ENCODE results near the gene RPGRIP1.

RPGRIP1 gene

GRCh38 chr14:21279783-21280182, at the start of gene RPGRIP1:
Gene RPGRIP1 (plus strand): TSS chr14:21280083. CDS start chr14:21287977, 7,894 bp downstream.
- CTCF ChIA-PET = interaction anchor here (0.6 kb wide), 1 partner anchor 32 kb away, joined by 4 read pairs; no protein-coding TSS in a partner anchor
- no peak for TF ChIP-seq FOXA1 (IDR thresholded peaks at IDR 0.05)
- TF ChIP-seq NFRKB (IDR thresholded peaks at IDR 0.05) = no peak
- TF ChIP-seq L3MBTL2 (conservative IDR thresholded peaks at IDR 0.05) = no peak
- no peak for TF ChIP-seq SUZ12 (IDR thresholded peaks at IDR 0.05)
- no peak for TF ChIP-seq LEF1 (IDR thresholded peaks at IDR 0.05; ENCODE audit: borderline replicate concordance)
- POLR2A ChIA-PET = interaction anchor here (1.0 to 2.6 kb wide), 2 partner anchors 9 to 29 kb away, joined by 3 to 8 read pairs; no protein-coding TSS in a partner anchor
- DNase-seq (ENCODE audit: extremely low spot score) = no peak

- DNase-seq (ENCODE audit: extremely low spot score) = no peak
- POLR2A ChIA-PET = interaction anchor here (1.0 kb wide), 1 partner anchor 153 kb away, joined by 3 read pairs; no protein-coding TSS in a partner anchor
- CTCF ChIA-PET = interaction anchor here (0.5 to 0.6 kb wide), 2 partner anchors 16 to 164 kb away, joined by 3 to 4 read pairs; no protein-coding TSS in a partner anchor
- TF ChIP-seq CTBP1 (IDR thresholded peaks at IDR 0.05; ENCODE audit: borderline replicate concordance) (no peak), FOXK2 (IDR thresholded peaks at IDR 0.05) (no peak), HDGF (IDR thresholded peaks at IDR 0.05; ENCODE audit: borderline replicate concordance) (no peak), SP1 (IDR thresholded peaks at IDR 0.05) (no peak), FOXM1 (IDR thresholded peaks at IDR 0.05; ENCODE audit: borderline replicate concordance) (no peak), NFRKB (IDR thresholded peaks at IDR 0.05) (no peak), LEF1 (IDR thresholded peaks at IDR 0.05; ENCODE audit: borderline replicate concordance) (no peak), BHLHE40 (IDR thresholded peaks at IDR 0.05; ENCODE audit: borderline replicate concordance) (no peak), TARDBP (IDR thresholded peaks at IDR 0.05) (no peak), ZNF384 (IDR thresholded peaks at IDR 0.05) (no peak), ARNT (IDR thresholded peaks at IDR 0.05) (no peak), L3MBTL2 (conservative IDR thresholded peaks at IDR 0.05) (no peak), FOXA1 (IDR thresholded peaks at IDR 0.05) (no peak), SUZ12 (IDR thresholded peaks at IDR 0.05) (no peak), ELF4 (IDR thresholded peaks at IDR 0.05) (no peak)
- TF ChIP-seq, protein P1, sequence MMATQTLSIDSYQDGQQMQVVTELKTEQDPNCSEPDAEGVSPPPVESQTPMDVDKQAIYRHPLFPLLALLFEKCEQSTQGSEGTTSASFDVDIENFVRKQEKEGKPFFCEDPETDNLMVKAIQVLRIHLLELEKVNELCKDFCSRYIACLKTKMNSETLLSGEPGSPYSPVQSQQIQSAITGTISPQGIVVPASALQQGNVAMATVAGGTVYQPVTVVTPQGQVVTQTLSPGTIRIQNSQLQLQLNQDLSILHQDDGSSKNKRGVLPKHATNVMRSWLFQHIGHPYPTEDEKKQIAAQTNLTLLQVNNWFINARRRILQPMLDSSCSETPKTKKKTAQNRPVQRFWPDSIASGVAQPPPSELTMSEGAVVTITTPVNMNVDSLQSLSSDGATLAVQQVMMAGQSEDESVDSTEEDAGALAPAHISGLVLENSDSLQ (IDR thresholded peaks at IDR 0.05) = no peak
These were observed 48.7 kb upstream of the RPGRIP1 start for GRCh38 chr14:21231020-21231652.

DNA sequence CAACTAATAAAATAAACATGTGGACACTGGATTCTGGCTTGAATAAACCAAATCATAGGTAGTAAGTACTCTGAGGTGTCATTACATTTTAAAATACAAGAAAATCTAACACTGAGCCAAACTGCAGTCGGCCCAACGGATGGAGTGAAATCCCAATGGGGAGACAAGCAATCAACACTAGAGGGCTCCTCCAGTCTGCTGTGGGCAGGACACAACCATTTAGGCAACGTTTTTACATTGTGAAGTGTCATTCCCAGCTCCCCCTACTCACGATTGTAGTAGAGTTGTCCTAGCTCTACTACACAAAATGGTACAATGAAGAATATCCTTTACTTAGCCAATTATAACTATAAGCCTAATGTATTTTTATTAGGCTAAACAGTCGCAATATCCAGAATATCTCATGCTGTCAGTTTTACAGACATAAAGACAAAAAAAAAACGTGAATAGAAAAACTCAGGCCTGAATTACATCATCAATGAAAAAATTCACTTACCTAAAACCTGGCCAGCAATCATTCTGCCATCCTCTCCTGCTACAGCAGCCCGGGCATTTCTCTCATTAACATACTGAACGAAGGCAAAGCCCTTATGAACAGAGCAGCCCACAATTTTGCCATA, 46.3 kb upstream of the RPGRIP1 start:
- CTCF ChIA-PET = interaction anchor here (1.2 kb wide), 1 partner anchor 31 kb away, joined by 3 read pairs; no protein-coding TSS in a partner anchor
- no peak for TF ChIP-seq BHLHE40 (IDR thresholded peaks at IDR 0.05; ENCODE audit: borderline replicate concordance)
- no peak for TF ChIP-seq FOXK2 (IDR thresholded peaks at IDR 0.05)
- no peak for TF ChIP-seq ELF4 (IDR thresholded peaks at IDR 0.05)
- no peak for TF ChIP-seq SUZ12 (IDR thresholded peaks at IDR 0.05)
- no peak for TF ChIP-seq TARDBP (IDR thresholded peaks at IDR 0.05)
- TF ChIP-seq CTBP1 (IDR thresholded peaks at IDR 0.05; ENCODE audit: borderline replicate concordance) = no peak
- no peak for TF ChIP-seq L3MBTL2 (conservative IDR thresholded peaks at IDR 0.05)
- no peak for TF ChIP-seq ARNT (IDR thresholded peaks at IDR 0.05)
- TF ChIP-seq ZNF384 (IDR thresholded peaks at IDR 0.05) = no peak
- no peak for TF ChIP-seq FOXA1 (IDR thresholded peaks at IDR 0.05)
- TF ChIP-seq HDGF (IDR thresholded peaks at IDR 0.05; ENCODE audit: borderline replicate concordance) = no peak
- no peak for TF ChIP-seq LEF1 (IDR thresholded peaks at IDR 0.05; ENCODE audit: borderline replicate concordance)
- no peak for TF ChIP-seq NFRKB (IDR thresholded peaks at IDR 0.05)
- TF ChIP-seq FOXM1 (IDR thresholded peaks at IDR 0.05; ENCODE audit: borderline replicate concordance) = no peak
- POLR2A ChIA-PET = no interaction called here
- DNase-seq (ENCODE audit: extremely low spot score) = peak; percentile 19

DNA sequence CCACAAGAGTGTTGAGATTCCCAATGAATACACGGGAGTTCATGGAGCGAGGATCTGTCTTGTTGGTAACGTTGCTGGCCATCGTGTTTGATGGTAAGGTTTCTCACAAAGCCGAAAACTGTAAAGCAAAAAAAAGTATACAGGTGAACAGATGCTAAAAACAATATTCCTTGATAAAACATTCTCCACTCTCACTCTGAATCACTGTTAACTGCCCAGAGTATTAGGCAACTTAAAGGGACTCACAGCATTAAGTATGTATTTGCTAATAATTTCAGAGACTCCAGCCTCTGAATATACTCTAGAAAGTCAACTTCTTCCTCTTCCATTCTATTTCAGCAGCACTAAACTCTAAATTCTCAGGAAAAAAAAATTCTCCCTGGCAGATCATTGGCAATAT, 45.8 kb upstream of the RPGRIP1 start:
- POLR2A ChIA-PET = no interaction called here
- CTCF ChIA-PET = interaction anchor here (1.2 kb wide), 1 partner anchor 31 kb away, joined by 3 read pairs; no protein-coding TSS in a partner anchor
- no peak for DNase-seq (ENCODE audit: extremely low spot score)
- TF ChIP-seq ELF4 (IDR thresholded peaks at IDR 0.05) (no peak), SP1 (IDR thresholded peaks at IDR 0.05) (no peak), BHLHE40 (IDR thresholded peaks at IDR 0.05; ENCODE audit: borderline replicate concordance) (no peak), LEF1 (IDR thresholded peaks at IDR 0.05; ENCODE audit: borderline replicate concordance) (no peak), FOXM1 (IDR thresholded peaks at IDR 0.05; ENCODE audit: borderline replicate concordance) (no peak), FOXK2 (IDR thresholded peaks at IDR 0.05) (no peak), SUZ12 (IDR thresholded peaks at IDR 0.05) (no peak), TARDBP (IDR thresholded peaks at IDR 0.05) (no peak), CTBP1 (IDR thresholded peaks at IDR 0.05; ENCODE audit: borderline replicate concordance) (no peak), L3MBTL2 (conservative IDR thresholded peaks at IDR 0.05) (no peak)

- TF ChIP-seq HDGF (IDR thresholded peaks at IDR 0.05; ENCODE audit: borderline replicate concordance) (no peak), SP1 (IDR thresholded peaks at IDR 0.05) (no peak), ZNF384 (IDR thresholded peaks at IDR 0.05) (no peak), ELF4 (IDR thresholded peaks at IDR 0.05) (no peak), CTBP1 (IDR thresholded peaks at IDR 0.05; ENCODE audit: borderline replicate concordance) (no peak), FOXM1 (IDR thresholded peaks at IDR 0.05; ENCODE audit: borderline replicate concordance) (no peak), TARDBP (IDR thresholded peaks at IDR 0.05) (no peak), LEF1 (IDR thresholded peaks at IDR 0.05; ENCODE audit: borderline replicate concordance) (no peak), L3MBTL2 (conservative IDR thresholded peaks at IDR 0.05) (no peak)
- TF ChIP-seq, protein P1 (IDR thresholded peaks at IDR 0.05) = no peak
- no peak for DNase-seq (ENCODE audit: extremely low spot score)
- ChIA-PET POLR2A (interaction anchor here (0.7 kb wide), 1 partner anchor 22 kb away, joined by 4 read pairs; no protein-coding TSS in a partner anchor), CTCF (no interaction called here)
These were observed 42.7 kb upstream of the RPGRIP1 start for GRCh38 chr14:21236948-21237797.
